ENCODE measurements around the gene SUPT5H. TPM values are rescaled to one million over a fixed set of nuclear protein-coding genes. Genes with fewer than 3 reads are reported as not detected.

Gene SUPT5H
- total RNA-seq, 1 donor from 2014 or later: 186 TPM

GRCh38 chr19:39426170-39426569 is 19.2 kb upstream of the SUPT5H start:
- peaks cover 31% of the 10 kb centered on the region for H3K36me3 Mint-ChIP-seq (ENCODE audit: low read depth)
- DNase-seq: no peak
- H3K4me1 Mint-ChIP-seq: peaks cover 9% of the 10 kb centered on the region
- no peak overlapping the region for H3K27ac Mint-ChIP-seq
- no peak overlapping the region for H3K4me3 Mint-ChIP-seq
- intact Hi-C loops (cut with micrococcal nuclease): no loop called here
- H3K27me3 Mint-ChIP-seq: no peaks in the 10 kb centered on the region
- H3K9me3 Mint-ChIP-seq: no peaks in the 10 kb centered on the region

- no peak overlapping the region for H3K27ac Mint-ChIP-seq
- intact Hi-C loops (cut with micrococcal nuclease): no loop called here
- DNase-seq: no peak
Measured at GRCh38 chr19:39427707-39428106, 17.7 kb upstream of the SUPT5H start.

GRCh38 chr19:39428283-39429112 is 16.9 kb upstream of the SUPT5H start:
- intact Hi-C loops (cut with micrococcal nuclease): no loop called here
- no peak overlapping the region for H3K27ac Mint-ChIP-seq
- DNase-seq: no peak
- peaks cover 18% of the 10 kb centered on the region for H3K4me1 Mint-ChIP-seq
- H3K9me3 Mint-ChIP-seq: no peaks in the 10 kb centered on the region
- no peak overlapping the region for H3K4me3 Mint-ChIP-seq
- H3K36me3 Mint-ChIP-seq (ENCODE audit: low read depth): peaks cover 36% of the 10 kb centered on the region
- H3K27me3 Mint-ChIP-seq: no peaks in the 10 kb centered on the region

More at GRCh38 chr19:39427707-39428106, 17.7 kb upstream of the SUPT5H start:
- Mint-ChIP-seq H3K36me3 (ENCODE audit: low read depth) (peaks cover 32% of the 10 kb centered on the region), H3K4me1 (peaks cover 14% of the 10 kb centered on the region), H3K4me3 (no peak overlapping the region), H3K9me3 (no peaks in the 10 kb centered on the region), H3K27me3 (no peaks in the 10 kb centered on the region)

- Mint-ChIP-seq H3K4me3 (peak overlapping the region; percentile 66), H3K27ac (peak overlapping the region; percentile 97), H3K9me3 (no peaks in the 10 kb centered on the region), H3K36me3 (ENCODE audit: low read depth) (peaks cover 49% of the 10 kb centered on the region), H3K27me3 (no peaks in the 10 kb centered on the region), H3K4me1 (peaks cover 34% of the 10 kb centered on the region)
- intact Hi-C loops (cut with micrococcal nuclease): loop anchor here (1.0 to 2.0 kb wide), 3 partner anchors 17 to 40 kb away; partner anchors contain the start of genes MED29, PAF1 and PLEKHG2
- DNase-seq: peak; percentile 91
Measured at GRCh38 chr19:39430675-39431593, 14.4 kb upstream of the SUPT5H start.

- Mint-ChIP-seq H3K4me3 (peak overlapping the region; percentile 26), H3K27ac (peak overlapping the region; percentile 85), H3K36me3 (ENCODE audit: low read depth) (peaks cover 46% of the 10 kb centered on the region), H3K4me1 (peaks cover 44% of the 10 kb centered on the region), H3K27me3 (no peaks in the 10 kb centered on the region), H3K9me3 (no peaks in the 10 kb centered on the region)
- intact Hi-C loops (cut with micrococcal nuclease): no loop called here
- DNase-seq: no peak
Measured at GRCh38 chr19:39432677-39433025, 12.7 kb upstream of the SUPT5H start.

- intact Hi-C loops (cut with micrococcal nuclease): no loop called here
- H3K27me3 Mint-ChIP-seq: no peaks in the 10 kb centered on the region
- peaks cover 46% of the 10 kb centered on the region for H3K36me3 Mint-ChIP-seq (ENCODE audit: low read depth)
- DNase-seq: no peak
- H3K4me3 Mint-ChIP-seq: peak overlapping the region; percentile 91
- peaks cover 44% of the 10 kb centered on the region for H3K4me1 Mint-ChIP-seq
- H3K27ac Mint-ChIP-seq: peak overlapping the region; percentile 85
- H3K9me3 Mint-ChIP-seq: no peaks in the 10 kb centered on the region
Measured at GRCh38 chr19:39433480-39434079, 11.8 kb upstream of the SUPT5H start.

GRCh38 chr19:39434123-39435076 is 11.0 kb upstream of the SUPT5H start:
- H3K4me3 Mint-ChIP-seq: peak overlapping the region; percentile 91
- no peaks in the 10 kb centered on the region for H3K27me3 Mint-ChIP-seq
- H3K4me1 Mint-ChIP-seq: peaks cover 44% of the 10 kb centered on the region
- H3K27ac Mint-ChIP-seq: peak overlapping the region; percentile 99
- H3K36me3 Mint-ChIP-seq (ENCODE audit: low read depth): peaks cover 46% of the 10 kb centered on the region
- intact Hi-C loops (cut with micrococcal nuclease): no loop called here
- no peaks in the 10 kb centered on the region for H3K9me3 Mint-ChIP-seq
- no peak for DNase-seq

GRCh38 chr19:39435499-39436349 is 9.7 kb upstream of the SUPT5H start, which contains the start of gene RPS16:
Gene RPS16 (minus strand): TSS chr19:39435949. CDS start chr19:39435895, 54 bp downstream.
- Mint-ChIP-seq H3K27ac (peak within 1 kb of the TSS; percentile 99), H3K36me3 (ENCODE audit: low read depth) (peaks cover 42% of the 10 kb centered on the region), H3K4me3 (peak within 1 kb of the TSS; percentile 91), H3K9me3 (no peaks in the 10 kb centered on the region), H3K4me1 (peaks cover 45% of the 10 kb centered on the region), H3K27me3 (no peaks in the 10 kb centered on the region)
- intact Hi-C loops (cut with micrococcal nuclease): loop anchor here (1.0 kb wide), 2 partner anchors 10 to 23 kb away; partner anchors contain the start of genes PLEKHG2 and SUPT5H
- peak; percentile 100 for DNase-seq

- Mint-ChIP-seq H3K9me3 (no peaks in the 10 kb centered on the region), H3K36me3 (ENCODE audit: low read depth) (peaks cover 36% of the 10 kb centered on the region), H3K4me1 (peaks cover 39% of the 10 kb centered on the region)
Measured at GRCh38 chr19:39436350-39436716, 9.0 kb upstream of the SUPT5H start.

GRCh38 chr19:39438270-39438934 is 7.0 kb upstream of the SUPT5H start:
- intact Hi-C loops (cut with micrococcal nuclease): no loop called here
- H3K9me3 Mint-ChIP-seq: no peaks in the 10 kb centered on the region
- H3K4me3 Mint-ChIP-seq: no peak overlapping the region
- no peak for DNase-seq
- H3K36me3 Mint-ChIP-seq (ENCODE audit: low read depth): peaks cover 25% of the 10 kb centered on the region
- H3K27me3 Mint-ChIP-seq: no peaks in the 10 kb centered on the region
- no peak overlapping the region for H3K27ac Mint-ChIP-seq
- H3K4me1 Mint-ChIP-seq: peaks cover 32% of the 10 kb centered on the region

More at GRCh38 chr19:39436350-39436716, 9.0 kb upstream of the SUPT5H start:
- no peaks in the 10 kb centered on the region for H3K27me3 Mint-ChIP-seq
- intact Hi-C loops (cut with micrococcal nuclease): loop anchor here (1.0 kb wide), 2 partner anchors 9 to 24 kb away; partner anchors contain the start of genes PLEKHG2 and SUPT5H
- H3K4me3 Mint-ChIP-seq: peak overlapping the region; percentile 91
- H3K27ac Mint-ChIP-seq: peak overlapping the region; percentile 99
- DNase-seq: no peak

GRCh38 chr19:39444598-39445195 is 685 bp upstream of the SUPT5H start:
- Mint-ChIP-seq H3K4me3 (peak overlapping the region; percentile 98), H3K27me3 (no peaks in the 10 kb centered on the region), H3K36me3 (ENCODE audit: low read depth) (peaks cover 36% of the 10 kb centered on the region), H3K4me1 (peaks cover 33% of the 10 kb centered on the region), H3K9me3 (no peaks in the 10 kb centered on the region), H3K27ac (peak overlapping the region; percentile 96)
- intact Hi-C loops (cut with micrococcal nuclease): loop anchor here (1.0 to 5.0 kb wide), 5 partner anchors 8 to 388 kb away; partner anchors contain the start of genes DYRK1B, MED29, PAF1 and SAMD4B
- no peak for DNase-seq

Data from activated CD4-positive, alpha-beta T cell treated with anti-CD3 and anti-CD28 coated beads, Interleukin-2, amount 10 ng/mL, durations not matched to agents 24 days and 14 days (primary cell).